T-helper 22 cell (primary cell): ENCODE results near the gene WDR74.
A peak's percentile ranks its signal among the peaks of the same experiment; 100 is the strongest.
"Not testable (repeated sequence)": the region's sequence is repeated elsewhere in the genome, so short reads cannot be mapped to it uniquely, and the experiment has no call there.

ENCODE experiments used
- DNase-seq: peaks from one replicate; pipeline ENCODE4 v3.0.0-alpha.2; 2020; ENCODE audit warnings: low read depth

The WDR74 gene

DNA sequence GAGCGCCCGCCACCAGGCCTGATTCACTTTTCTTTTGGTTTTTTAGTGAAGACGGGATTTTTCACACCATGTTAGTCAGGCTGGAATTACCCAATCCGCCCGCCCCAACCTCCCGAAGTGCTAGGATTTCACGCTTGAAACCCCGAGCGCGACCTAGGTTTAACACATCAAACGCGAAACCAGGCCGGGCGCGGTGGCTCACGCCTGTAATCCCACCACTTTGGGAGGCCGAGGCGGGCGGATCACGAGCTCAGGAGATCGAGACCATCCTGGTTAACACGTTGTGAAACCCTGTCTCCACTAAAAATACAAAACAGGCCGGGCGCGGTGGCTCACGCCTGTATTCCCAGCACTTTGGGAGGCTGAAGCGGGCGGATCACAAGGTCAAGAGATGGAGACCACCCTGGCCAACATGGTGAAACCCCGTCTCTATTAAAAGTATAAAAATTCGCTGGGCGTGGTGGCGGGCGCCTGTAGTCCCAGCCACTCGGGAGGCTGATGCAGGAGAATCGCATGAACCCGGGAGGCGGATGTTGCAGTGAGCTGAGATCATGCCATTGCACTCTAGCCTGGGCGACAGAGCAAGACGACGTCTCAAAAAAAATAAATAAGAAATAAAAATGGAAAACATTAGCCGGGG, 1.5 kb upstream of the WDR74 start:
- peak; percentile 74 for DNase-seq

DNA sequence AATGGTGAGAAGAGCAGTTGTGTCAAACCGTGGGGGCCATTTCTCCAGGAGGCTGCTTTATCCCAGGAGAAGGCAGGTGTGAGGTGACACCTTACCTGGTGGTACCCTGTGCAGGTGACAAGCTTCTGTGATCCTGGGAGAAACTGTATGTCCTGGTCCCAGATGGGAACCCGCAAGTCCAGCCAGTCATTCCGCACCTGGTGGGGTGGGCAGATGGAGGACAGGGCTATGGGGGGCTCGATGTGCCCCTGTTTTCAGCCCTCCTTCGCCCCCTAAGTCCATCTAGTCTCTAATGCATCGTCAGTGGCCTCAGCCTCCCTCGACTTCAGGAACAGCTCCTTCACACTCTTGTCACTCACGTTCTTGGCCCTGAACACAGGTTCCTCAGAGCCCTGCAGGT, 4.1 kb downstream of the WDR74 start:
- no peak for DNase-seq

DNA sequence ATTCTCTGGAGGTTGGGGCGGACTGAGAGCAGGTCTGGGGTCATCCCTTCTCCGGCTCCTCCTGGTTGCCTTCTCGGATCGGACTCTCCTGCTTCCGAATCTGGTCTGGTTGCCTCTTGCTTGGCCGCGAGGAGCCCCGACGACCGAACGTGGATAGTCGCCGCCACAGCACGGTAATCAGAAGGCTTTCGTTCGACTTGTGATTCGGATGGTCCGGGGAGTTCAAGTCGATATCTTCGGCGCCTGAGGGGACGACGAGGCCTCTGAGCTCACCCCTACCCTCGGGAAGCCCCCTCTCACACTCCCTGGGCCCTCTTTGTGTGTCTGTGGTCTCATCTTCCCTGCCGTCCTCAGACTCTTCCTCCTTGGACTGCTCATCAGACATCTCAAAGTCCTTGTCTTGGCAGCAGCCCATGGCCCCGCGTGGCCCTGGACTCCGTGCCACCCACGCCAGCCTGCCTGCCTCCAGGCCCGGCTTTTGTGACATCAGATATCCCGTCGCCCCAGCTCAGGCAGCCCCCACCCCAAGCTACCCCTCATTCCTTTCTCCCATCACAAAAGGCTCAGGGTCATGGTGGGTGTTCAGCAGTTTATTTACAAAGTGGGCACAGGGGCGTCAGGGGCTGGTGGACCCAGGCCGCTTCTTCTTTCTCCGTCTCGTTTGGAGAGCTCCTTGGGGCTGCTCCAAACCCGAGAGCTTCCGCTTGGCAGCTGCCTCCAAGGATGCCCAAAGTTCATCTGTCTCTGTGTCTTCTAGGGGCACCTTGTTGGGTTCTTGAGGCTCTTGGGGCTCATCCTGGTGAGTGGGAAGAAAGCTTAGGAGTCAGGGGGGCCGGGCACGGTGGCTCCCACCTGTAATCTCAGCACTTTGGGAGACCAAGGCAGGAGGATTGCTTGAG, 6.8 kb downstream of the WDR74 start, which contains the start of gene TEX54:
Gene TEX54 (minus strand): TSS at position 506 of the 899 bp plus-strand sequence.
- no peak for DNase-seq

DNA sequence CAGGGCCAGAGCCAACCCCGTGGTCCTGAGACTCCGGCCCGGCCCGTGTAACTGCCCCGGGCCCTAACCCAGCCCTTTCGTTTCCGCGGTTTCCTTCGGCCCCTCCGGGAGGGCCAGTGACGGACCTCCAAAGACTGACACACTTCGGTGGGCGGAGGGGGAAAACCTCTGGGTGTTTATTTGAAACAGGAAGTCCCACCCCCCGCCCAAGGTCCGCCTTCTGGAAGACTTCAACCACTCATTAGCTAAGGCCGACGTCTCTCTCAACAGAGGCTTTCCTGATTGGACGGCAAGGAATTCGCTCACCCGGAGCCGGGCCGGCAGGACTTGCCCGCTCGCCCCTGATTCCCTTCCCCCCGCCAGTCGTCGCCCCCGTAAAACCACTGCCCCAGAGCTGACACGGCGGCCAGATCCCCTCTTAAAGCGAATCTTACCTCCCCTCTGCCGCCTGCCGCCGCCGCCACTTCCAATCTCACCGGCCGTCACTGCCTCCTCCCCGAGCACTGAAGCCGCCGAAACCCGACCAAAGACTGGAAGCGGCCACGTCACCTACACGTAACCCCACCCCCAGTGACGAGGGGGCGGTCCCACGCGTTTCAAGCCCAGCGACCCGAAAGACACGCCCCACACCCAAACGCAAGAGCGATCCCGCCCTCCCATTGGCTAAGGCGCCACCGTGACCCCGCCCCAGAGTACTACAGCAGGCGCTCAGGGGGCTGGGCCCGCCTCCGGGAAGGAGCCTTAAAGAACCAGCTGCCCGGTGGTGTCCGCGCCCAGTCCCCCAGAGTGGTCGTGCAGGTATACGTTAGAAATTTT, 7.7 kb downstream of the WDR74 start, which contains the start of gene STX5:
Gene STX5 (minus strand): TSS at position 532 of the 816 bp plus-strand sequence. CDS start 808 bp downstream, outside the sequence.
- peak; percentile 98 for DNase-seq

DNA sequence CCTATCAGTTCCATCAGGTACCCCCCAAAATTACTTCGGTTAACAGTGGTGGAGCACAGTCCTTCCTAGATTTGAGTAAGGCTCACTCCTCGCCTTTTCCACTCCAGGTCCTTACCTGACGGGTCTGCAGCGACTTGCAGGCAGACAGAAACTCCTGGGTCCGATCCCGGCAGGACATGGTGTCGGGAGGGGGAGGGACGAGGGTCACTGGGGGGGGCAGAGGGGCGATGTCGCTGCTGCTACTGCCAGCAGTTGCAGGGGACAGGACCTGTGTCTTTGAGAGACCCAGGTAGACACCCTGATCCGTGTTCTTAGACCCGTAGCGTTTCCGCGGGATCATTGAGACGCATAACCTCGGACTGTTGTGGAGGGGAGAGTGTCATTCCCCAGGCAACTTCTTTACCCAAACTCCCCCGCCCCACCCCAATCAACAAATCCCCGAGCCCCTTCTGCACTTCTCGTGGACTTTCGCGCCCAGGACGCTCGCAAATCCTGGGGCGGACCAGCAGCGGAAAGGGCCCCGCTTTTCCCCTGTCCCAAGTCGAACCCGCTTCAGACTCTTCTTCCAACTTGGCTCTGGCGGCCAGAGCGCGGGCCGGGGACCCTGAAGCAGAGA, 8.4 kb downstream of the WDR74 start:
- no peak for DNase-seq

DNA sequence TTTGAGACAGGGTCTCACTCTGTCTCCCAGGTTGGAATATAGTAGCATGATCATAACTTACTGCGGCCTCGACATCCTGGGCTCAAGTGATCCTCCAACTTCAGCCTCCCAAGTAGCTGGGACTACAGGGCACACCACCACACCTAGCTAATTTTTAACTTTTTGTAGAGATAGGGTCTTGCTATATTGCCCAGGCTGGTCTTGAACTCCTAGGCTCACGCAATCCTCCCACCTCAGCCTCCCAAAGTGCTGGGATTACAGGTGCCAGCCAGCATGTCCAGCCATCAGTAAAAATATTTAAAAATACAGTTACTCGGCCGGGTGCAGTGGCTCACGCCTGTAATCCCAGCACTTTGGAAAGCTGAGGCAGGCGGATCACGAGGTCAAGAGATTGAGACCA, 11.3 kb downstream of the WDR74 start:
- DNase-seq, result not testable (repeated sequence)

DNA sequence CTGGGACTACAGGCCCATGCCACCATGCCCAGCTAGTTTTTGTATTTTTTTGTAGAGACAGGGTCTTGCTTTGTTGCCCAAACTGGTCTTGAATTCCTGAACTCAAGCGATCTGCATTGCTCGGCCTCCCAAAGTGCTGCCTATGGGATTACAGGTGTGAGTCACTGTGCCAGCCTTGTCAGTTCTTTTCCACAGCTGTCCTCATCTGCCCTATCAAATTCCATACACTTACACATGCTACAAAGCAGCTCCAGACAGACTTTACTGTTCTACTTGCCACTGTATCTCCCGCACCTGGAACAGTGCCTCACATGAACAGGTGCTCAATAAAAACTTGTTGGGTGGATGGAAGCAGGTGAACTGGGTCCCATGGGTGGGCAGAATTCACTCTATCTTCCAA, 15.7 kb downstream of the WDR74 start:
- DNase-seq, result no peak

DNA sequence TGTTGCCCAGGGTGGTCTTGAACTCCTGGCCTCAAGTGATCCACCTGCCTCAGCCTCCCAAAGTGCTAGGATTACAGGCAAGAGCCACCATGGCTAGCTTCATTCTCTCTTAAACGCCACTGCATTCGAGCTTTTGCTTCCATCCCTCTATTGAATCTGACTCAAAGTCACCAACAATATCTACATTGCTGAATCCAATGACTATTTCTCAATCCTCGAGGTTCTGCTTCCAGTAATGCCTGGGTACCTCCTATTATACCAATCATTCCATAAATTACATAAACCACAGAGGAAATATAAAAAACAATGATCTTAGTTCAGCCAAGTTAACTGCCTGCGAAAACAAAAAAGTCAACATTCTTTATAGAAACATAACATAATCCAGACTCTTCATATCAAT, 22.3 kb downstream of the WDR74 start:
- no peak for DNase-seq

- no peak for DNase-seq
Measured at GRCh38 chr11:62816557-62816956, 22.8 kb downstream of the WDR74 start.

GRCh38 chr11:62811659-62812058, 27.7 kb downstream of the WDR74 start:
- no peak for DNase-seq

DNA sequence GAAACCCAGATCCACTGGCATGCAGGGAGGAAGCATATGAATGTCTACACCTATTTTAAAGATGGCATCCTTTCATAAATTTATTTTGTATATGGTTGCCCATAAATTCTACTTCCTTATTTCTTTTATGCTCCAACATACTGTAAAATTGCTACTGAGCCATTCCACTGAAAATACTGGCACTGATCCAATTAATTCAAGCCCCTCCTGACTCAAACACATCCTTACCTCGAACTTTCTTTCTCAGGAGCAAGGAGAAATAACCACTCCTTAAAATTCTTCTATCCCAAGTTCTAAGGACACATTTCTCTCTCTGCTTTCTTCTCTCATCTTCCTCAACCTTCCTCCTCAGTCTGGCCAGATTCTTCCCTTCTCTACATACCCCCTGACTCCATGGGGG, 28.6 kb downstream of the WDR74 start:
- DNase-seq, result no peak

DNA sequence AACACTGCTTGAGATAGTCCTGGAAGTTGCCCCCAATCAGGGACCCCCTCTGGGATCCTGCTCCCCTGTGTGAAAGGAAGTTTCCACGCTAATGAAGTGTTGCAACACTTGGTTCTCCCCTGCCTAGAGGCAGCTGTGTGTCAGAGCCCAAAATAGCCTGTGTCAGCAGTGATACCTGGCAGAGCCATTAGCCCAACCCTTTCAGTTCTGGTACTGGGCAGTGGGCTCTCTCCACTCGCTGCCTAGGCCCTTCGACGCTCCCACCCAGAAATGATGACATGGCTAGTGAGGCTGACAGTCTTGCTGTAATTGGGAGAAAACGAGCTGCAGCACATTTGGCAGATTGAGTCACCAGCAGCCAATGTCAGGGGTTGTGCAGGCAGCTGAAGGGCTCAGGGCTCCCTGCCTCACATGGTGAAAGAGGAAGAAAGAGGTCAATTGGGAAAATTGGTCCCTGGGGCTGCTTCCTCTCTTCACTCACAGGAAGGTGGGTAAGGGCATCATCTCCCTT, 32.7 kb downstream of the WDR74 start:
- no peak for DNase-seq

- DNase-seq, result no peak
Measured at GRCh38 chr11:62805961-62806441, 33.4 kb downstream of the WDR74 start.

DNA sequence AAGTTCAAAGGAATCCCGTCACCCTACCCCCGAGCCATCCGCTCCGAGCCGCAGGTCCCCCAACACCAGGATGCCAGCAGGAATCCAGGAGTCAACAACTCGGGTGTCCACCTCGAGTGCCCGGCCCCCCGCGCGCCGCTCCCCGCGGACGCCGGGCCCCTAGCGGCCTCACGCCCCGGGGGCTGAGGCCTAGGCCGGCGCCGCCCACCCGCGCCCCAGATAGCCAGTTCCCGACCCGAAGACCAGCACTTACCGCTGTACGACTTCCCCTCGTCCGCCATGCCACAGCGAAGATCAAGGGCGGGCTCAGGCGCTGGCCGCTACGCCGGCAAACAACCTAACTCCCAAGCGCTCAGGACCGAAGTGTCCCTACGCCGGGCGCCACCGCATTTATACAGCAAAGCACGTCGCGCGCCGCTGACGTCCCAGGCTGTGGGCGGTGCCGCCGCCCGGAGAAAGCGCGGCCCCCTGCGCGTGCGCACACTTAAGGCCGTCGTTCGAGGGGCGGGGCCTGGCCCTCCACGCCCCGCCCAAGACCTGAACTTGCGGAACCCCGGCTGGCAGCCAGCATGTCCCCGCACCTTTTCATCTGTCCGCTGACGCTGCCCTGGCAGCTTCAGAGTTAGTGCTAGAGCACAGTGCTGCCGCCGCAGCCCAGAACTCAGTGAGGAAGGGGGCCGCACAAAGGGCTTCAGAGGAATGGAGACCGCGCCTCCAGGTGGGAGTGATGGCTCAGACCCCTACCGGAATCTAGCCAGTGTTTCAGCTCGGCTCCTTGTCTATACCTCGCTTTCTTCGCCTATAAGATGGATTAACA, 34.1 kb downstream of the WDR74 start, which contains the start of gene NXF1:
Gene NXF1 (minus strand): TSS at position 365 of the 817 bp plus-strand sequence. CDS start 84 bp downstream, at position 281.
- peak; percentile 88 for DNase-seq

DNA sequence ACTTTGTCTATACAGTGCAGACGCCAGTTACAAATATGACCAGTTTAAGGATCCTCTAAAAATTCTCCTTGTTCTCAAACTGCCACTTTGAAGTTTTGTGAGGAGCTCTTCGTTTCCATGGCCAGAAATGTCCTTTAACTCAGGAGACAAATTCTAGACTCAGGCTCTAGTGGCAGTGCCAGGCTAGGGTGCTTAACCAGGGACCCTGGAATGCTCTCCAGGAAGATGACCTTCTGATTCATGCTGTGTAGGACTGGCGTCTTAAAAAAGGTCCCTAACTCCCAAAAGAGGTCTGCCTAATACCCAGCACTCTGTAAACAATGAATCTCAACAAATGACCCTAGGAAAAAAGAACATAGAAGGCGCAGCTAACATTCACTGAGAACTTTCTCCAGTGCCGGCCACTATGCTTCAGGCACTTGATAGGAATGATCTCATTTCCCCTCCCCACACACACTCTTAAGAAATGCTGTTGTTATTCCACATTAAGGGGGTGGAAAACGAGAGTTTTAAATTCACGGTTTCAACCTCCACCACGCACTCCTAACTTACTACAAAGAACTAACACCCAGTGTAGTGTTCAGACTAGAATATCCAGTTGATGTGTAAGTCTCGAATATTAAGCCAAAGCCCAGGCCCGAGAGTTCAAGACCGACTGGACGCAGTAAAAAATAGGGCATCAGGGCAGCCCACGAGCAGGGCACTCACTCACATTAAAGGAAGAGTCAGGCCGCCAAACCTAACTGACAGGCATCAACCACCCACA, 34.9 kb downstream of the WDR74 start:
- DNase-seq, result no peak

DNA sequence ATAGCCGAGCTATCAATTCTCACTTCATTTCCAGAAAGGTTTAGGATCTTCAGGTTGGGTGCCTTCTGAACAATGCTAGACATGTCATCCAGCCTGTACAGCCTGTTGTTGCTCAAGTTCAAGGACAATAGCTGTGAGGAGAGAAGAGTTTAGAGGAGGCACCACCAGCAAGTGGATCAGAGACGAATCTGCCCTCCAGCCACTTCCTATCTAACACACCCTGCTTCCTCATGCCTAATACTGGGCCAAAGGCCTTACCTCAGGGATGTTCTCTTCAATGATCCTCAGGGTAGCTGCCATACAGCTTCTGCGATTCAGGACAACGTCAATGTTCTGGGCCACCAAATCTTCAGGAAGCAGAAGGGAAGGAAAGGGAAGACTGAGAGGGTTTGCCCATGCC, 38.3 kb downstream of the WDR74 start:
- no peak for DNase-seq

- DNase-seq, result no peak
Measured at GRCh38 chr11:62799486-62799885, 39.9 kb downstream of the WDR74 start.

DNA sequence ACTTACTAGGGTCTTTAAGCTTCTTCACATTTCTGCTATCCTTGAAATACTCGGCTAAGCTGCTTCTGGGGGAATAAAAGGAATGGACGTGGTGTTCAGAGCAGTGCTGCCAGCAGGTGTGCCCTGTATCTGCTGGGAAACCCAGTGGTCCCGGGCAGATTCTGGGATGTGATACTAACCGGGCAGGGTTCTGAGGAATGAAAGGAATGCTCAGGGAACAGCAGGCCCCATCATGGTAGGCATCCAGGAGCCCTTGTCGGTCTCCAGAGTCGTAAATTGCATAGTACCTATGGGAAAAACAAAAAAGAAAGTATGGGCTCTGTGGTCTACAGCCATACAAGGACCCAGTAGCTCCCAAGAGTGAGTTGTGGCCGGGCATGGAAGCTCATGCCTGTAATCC, 43.1 kb downstream of the WDR74 start:
- no peak for DNase-seq

DNA sequence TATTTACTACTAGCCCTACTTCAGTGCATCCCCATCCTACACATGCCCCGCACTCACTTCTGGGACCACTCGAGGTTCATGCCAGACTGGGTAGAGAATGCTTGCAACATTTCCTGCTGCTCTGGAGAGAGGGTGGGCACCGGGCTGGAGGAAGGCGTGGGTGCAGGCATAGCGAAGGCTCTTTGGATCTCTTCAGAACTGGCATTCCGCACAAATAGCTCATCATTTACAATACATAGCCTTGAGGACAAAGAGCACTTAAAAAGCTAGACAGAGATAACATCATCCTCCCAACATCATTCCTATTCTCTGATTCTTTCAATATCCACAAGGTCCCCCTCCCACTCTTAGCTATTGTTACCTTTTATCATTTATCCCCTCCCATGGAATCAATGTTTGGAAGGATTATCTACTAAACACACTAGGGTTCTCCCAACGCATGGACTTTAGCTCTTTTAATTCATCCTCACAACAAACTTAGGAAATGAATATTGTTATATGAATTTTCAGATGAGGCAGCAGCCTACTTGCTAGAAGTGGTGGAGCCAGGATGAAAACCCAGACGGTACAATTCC, 45.1 kb downstream of the WDR74 start:
- DNase-seq, result no peak
